GM21576 (cell line): Measurements from ENCODE around the gene BTBD6.

Experiments
- ATAC-seq: cut with Tn5 transposase; IDR thresholded peaks from one replicate; pipeline ENCODE4 v1.9.1; 2021; ENCODE audit warnings: mild to moderate bottlenecking, moderate library complexity; ENCODE audit not compliant: unreplicated experiment

Gene BTBD6

GRCh38 chr14:105248368-105249181 lies at the start of gene BTBD6:
TSS of gene BTBD6 (plus strand) at chr14:105248533. CDS start at chr14:105248712, 179 bp downstream.
- ATAC-seq = peak; percentile 86

- ATAC-seq = no peak
Measured at GRCh38 chr14:105198588-105198987, 49.7 kb upstream of the BTBD6 start.

- no peak for ATAC-seq
Measured at GRCh38 chr14:105199093-105199492, 49.2 kb upstream of the BTBD6 start.

- no peak for ATAC-seq
Measured at GRCh38 chr14:105200074-105200473, 48.3 kb upstream of the BTBD6 start.

GRCh38 chr14:105200641-105201040 lies 47.7 kb upstream of the BTBD6 start:
- ATAC-seq = no peak

- ATAC-seq = no peak
Measured at GRCh38 chr14:105201156-105201924, 47.0 kb upstream of the BTBD6 start.

GRCh38 chr14:105201925-105202513 lies 46.3 kb upstream of the BTBD6 start:
- no peak for ATAC-seq

GRCh38 chr14:105203057-105203531 lies 45.2 kb upstream of the BTBD6 start:
- no peak for ATAC-seq

GRCh38 chr14:105203701-105204100 lies 44.6 kb upstream of the BTBD6 start:
- no peak for ATAC-seq

GRCh38 chr14:105204206-105204930 lies 44.0 kb upstream of the BTBD6 start:
- ATAC-seq = no peak

GRCh38 chr14:105204931-105205672 lies 43.2 kb upstream of the BTBD6 start:
- no peak for ATAC-seq

GRCh38 chr14:105205673-105206208 lies 42.6 kb upstream of the BTBD6 start:
- no peak for ATAC-seq

GRCh38 chr14:105206873-105207272 lies 41.5 kb upstream of the BTBD6 start:
- no peak for ATAC-seq

GRCh38 chr14:105207460-105207901 lies 40.9 kb upstream of the BTBD6 start:
- no peak for ATAC-seq

GRCh38 chr14:105207996-105208737 lies 40.2 kb upstream of the BTBD6 start:
- ATAC-seq = no peak

GRCh38 chr14:105208738-105209075 lies 39.6 kb upstream of the BTBD6 start:
- ATAC-seq = no peak

- no peak for ATAC-seq
Measured at GRCh38 chr14:105209091-105209490, 39.2 kb upstream of the BTBD6 start.

GRCh38 chr14:105209646-105210045 lies 38.7 kb upstream of the BTBD6 start:
- no peak for ATAC-seq
